Measurements from ENCODE around the gene CYP20A1.
A peak's percentile ranks its signal among the peaks of the same experiment; 100 is the strongest.
"Not testable (repeated sequence)": the region's sequence is repeated elsewhere in the genome, so short reads cannot be mapped to it uniquely, and the experiment has no call there.

The CYP20A1 gene

DNA sequence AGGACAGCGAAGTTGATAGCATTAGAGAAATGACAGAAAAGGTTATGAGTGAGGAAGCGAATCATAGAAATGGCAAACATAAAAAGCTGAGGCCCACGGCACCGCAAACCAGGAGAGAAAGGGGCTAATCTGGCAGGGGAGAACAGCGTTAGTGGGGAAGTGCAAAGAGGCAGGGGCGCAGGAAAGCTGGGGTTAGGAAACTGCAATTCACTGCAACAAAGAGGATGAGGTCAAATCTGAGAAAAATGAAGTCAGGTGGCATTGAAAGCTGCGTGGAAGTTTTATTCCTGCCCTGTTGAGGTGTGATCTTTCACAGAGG lies 88.7 kb downstream of the CYP20A1 start:
- Histone ChIP-seq H3K27me3 (ENCODE audit: low read depth) (no peaks in the 10 kb centered on the region), H3K4me3 (peak overlapping the region; percentile 80), H3K36me3 (replicated peaks) (no peaks in the 10 kb centered on the region), H3K9me3 (no peaks in the 10 kb centered on the region), H3K4me1 (peaks cover 14% of the 10 kb centered on the region)
- DNase-seq (ENCODE audit: low spot score in 2 of 2): no peak
- in situ Hi-C loops (cut with MboI; ENCODE audit: low sequenced_read_pairs): no loop called here

DNA sequence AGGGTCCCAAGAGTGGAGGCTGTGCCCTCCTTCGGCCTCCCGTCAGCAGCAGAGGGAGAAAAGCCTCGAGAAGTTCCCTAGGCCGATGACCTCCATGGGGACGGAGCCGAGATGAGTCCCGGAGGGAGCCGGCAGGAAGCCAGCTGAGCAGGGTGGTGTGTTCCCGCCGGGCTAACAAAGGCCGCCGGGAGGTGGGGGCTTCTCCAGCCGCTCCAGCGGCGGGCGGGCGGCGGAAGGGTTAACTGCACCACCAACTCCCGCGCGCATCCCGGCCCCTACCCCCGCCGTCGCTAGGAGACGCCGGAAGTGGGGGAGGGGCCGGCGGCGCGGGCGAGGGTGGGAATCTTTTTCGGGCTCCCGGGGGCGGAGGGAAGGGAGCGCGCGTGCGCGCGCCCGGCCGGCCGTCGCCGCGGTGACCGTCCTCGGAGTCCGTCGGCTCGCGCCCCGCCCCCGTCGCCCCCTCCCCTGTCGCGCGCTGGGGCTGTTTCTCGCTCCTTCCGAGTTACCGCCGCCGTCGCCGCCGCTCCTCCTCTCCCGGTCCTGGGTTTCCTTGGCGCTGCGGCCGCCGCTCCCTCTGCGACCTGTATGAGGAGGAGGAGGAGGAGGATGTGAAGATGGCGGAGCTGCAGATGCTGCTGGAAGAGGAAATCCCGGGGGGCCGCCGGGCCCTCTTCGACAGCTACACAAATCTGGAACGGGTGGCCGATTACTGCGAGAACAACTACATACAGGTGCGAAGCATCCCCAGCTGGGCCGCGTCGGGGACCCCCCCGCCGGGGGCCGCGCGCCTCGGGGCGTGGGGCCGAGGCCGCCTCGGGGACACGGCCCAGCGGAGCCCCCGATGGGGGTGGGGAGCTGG lies 89.3 kb downstream of the CYP20A1 start, which contains the start of gene ABI2:
TSS of gene ABI2 (plus strand) at position 494 of the 859 bp plus-strand sequence. CDS start at position 615, 121 bp downstream.
- H3K36me3 ChIP-seq (replicated peaks): no peaks in the 10 kb centered on the region
- H3K9me3 ChIP-seq: no peaks in the 10 kb centered on the region
- peaks cover 14% of the 10 kb centered on the region for H3K4me1 ChIP-seq
- H3K27me3 ChIP-seq (ENCODE audit: low read depth): no peaks in the 10 kb centered on the region
- in situ Hi-C loops (cut with MboI; ENCODE audit: low sequenced_read_pairs): no loop called here
- H3K4me3 ChIP-seq: peak within 1 kb of the TSS; percentile 80
- DNase-seq (ENCODE audit: low spot score in 2 of 2): peak; percentile 88 to 96

GRCh38 chr2:203328760-203329540 lies 90.1 kb downstream of the CYP20A1 start:
- in situ Hi-C loops (cut with MboI; ENCODE audit: low sequenced_read_pairs): no loop called here
- Histone ChIP-seq H3K36me3 (replicated peaks) (no peaks in the 10 kb centered on the region), H3K4me1 (peaks cover 14% of the 10 kb centered on the region), H3K9me3 (no peaks in the 10 kb centered on the region), H3K4me3 (peak overlapping the region; percentile 80), H3K27me3 (ENCODE audit: low read depth) (no peaks in the 10 kb centered on the region)
- DNase-seq (ENCODE audit: low spot score in 2 of 2): peak; percentile 28 to 71

- Histone ChIP-seq H3K9me3 (no peaks in the 10 kb centered on the region), H3K27me3 (ENCODE audit: low read depth) (no peaks in the 10 kb centered on the region), H3K4me1 (peaks cover 14% of the 10 kb centered on the region), H3K36me3 (replicated peaks) (peaks cover 4% of the 10 kb centered on the region; the same call in 1 of the 2 replicates), H3K4me3 (peak overlapping the region; percentile 80)
- in situ Hi-C loops (cut with MboI; ENCODE audit: low sequenced_read_pairs): no loop called here
- DNase-seq (ENCODE audit: low spot score in 2 of 2): no peak
Observed at GRCh38 chr2:203330434-203330833, 91.6 kb downstream of the CYP20A1 start.

DNA sequence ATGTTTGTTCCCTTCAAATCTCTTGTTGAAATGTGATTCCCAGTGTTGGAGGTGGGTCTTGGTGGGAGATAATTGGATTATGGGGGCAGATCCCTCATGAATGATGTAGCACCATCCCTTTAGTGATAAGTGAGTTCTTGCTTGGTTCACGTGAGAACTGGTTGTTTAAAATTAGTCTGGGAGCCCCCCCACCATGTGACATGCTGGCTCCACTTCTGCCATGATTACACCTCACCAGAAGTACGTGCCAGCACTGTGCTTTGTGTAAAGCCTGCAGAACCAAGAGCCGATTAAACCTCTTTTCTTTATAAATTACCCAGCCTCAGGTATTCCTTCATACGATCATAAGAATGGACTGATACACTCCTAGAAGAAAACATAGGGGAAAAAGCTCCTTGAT lies 99.5 kb downstream of the CYP20A1 start:
- 0 out of 2 replicates have a peak, but pooled peaks cover 2% of the 10 kb centered on the region for H3K4me1 ChIP-seq
- peaks cover 9% of the 10 kb centered on the region for H3K36me3 ChIP-seq (replicated peaks)
- in situ Hi-C loops (cut with MboI; ENCODE audit: low sequenced_read_pairs): no loop called here
- H3K9me3 ChIP-seq: no peaks in the 10 kb centered on the region
- DNase-seq (ENCODE audit: low spot score in 2 of 2): no peak
- no peak overlapping the region for H3K4me3 ChIP-seq
- no peaks in the 10 kb centered on the region for H3K27me3 ChIP-seq (ENCODE audit: low read depth)

DNA sequence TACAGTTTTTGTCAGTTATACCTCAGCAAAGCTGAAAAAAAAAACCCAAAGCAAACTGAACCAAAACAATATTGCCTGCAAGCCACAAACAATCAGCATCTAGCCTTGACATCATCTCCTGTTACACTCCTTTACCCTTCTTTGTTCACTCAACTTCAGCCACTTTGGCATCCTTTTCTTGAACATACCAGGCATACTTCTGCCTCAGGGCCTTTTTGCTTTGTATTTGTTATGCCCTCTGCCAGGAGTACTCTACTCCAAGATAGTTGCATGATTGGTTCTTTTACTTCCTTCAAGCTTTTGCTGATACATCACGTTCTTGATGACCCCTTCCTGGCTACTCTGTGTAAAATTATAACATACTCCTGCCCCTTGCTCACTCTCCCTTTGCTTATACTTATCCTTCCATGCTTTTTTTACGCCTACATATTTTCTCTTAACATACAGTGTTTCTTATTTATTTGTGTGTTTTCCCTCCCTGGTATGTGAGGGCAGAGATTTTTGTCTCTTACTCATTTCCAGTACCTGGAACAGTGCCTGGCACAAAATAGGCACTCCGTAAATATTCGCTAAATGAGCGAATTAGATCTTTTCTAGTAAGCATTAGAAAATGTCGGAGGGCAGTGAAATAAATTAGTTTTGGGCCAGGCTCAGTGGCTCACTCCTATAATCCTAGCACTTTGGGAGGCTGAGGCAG lies 102.1 kb downstream of the CYP20A1 start:
- H3K4me3 ChIP-seq: no peak overlapping the region
- 0 out of 2 replicates have a peak, but pooled peaks cover 2% of the 10 kb centered on the region for H3K4me1 ChIP-seq
- no peaks in the 10 kb centered on the region for H3K9me3 ChIP-seq
- in situ Hi-C loops (cut with MboI; ENCODE audit: low sequenced_read_pairs): no loop called here
- no peaks in the 10 kb centered on the region for H3K27me3 ChIP-seq (ENCODE audit: low read depth)
- peaks cover 4% of the 10 kb centered on the region for H3K36me3 ChIP-seq (replicated peaks)
- DNase-seq (ENCODE audit: low spot score in 2 of 2): no peak

GRCh38 chr2:203341741-203342310 lies 103.0 kb downstream of the CYP20A1 start:
- no peaks in the 10 kb centered on the region for H3K27me3 ChIP-seq (ENCODE audit: low read depth)
- peaks cover under 1% of the 10 kb centered on the region for H3K36me3 ChIP-seq (replicated peaks)
- no peak overlapping the region for H3K4me3 ChIP-seq
- DNase-seq (ENCODE audit: low spot score in 2 of 2): no peak
- no peaks in the 10 kb centered on the region for H3K9me3 ChIP-seq
- in situ Hi-C loops (cut with MboI; ENCODE audit: low sequenced_read_pairs): no loop called here
- H3K4me1 ChIP-seq: 0 out of 2 replicates have a peak, but pooled peaks cover 2% of the 10 kb centered on the region

- DNase-seq (ENCODE audit: low spot score in 2 of 2); H3K9me3 ChIP-seq; H3K4me1 ChIP-seq; H3K27me3 ChIP-seq (ENCODE audit: low read depth); H3K36me3 ChIP-seq (replicated peaks); H3K4me3 ChIP-seq; in situ Hi-C loops (cut with MboI; ENCODE audit: low sequenced_read_pairs): not testable (repeated sequence)
Observed at GRCh38 chr2:203342374-203342773, 103.6 kb downstream of the CYP20A1 start.

GRCh38 chr2:203344667-203345066 lies 105.8 kb downstream of the CYP20A1 start:
- H3K4me3 ChIP-seq: no peak overlapping the region

GRCh38 chr2:203346612-203347011 lies 107.8 kb downstream of the CYP20A1 start:
- in situ Hi-C loops (cut with MboI; ENCODE audit: low sequenced_read_pairs): no loop called here
- peaks cover 7% of the 10 kb centered on the region for H3K4me1 ChIP-seq
- H3K36me3 ChIP-seq (replicated peaks): peaks cover 3% of the 10 kb centered on the region; the same call in 1 of the 2 replicates
- no peak overlapping the region for H3K4me3 ChIP-seq
- H3K9me3 ChIP-seq: no peaks in the 10 kb centered on the region
- DNase-seq (ENCODE audit: low spot score in 2 of 2): no peak
- H3K27me3 ChIP-seq (ENCODE audit: low read depth): no peaks in the 10 kb centered on the region

More at GRCh38 chr2:203344667-203345066, 105.8 kb downstream of the CYP20A1 start:
- no peak for DNase-seq (ENCODE audit: low spot score in 2 of 2)
- H3K9me3 ChIP-seq: no peaks in the 10 kb centered on the region
- H3K27me3 ChIP-seq (ENCODE audit: low read depth): no peaks in the 10 kb centered on the region
- peaks cover 3% of the 10 kb centered on the region; the same call in 1 of the 2 replicates for H3K36me3 ChIP-seq (replicated peaks)
- H3K4me1 ChIP-seq: peaks cover 7% of the 10 kb centered on the region
- in situ Hi-C loops (cut with MboI; ENCODE audit: low sequenced_read_pairs): no loop called here

DNA sequence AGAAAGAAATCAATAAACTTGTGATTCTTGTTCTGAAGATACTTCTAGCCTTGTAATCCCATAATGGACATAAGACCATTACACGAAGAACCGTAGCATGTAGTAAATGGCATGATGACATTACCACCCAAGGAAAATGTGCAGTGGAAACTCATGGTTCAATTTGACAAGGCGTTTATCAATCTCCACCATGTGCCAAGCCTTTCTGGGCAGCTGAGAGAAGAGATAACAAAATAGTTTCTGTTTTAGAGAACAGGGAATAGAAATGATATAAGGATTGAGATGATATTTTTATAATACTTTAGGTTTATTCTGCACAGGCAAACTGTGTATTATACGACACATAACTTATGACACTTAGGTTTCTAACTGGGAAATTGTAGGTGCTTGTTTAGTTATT lies 108.6 kb downstream of the CYP20A1 start:
- H3K27me3 ChIP-seq (ENCODE audit: low read depth): no peaks in the 10 kb centered on the region
- no peak overlapping the region for H3K4me3 ChIP-seq
- no peak for DNase-seq (ENCODE audit: low spot score in 2 of 2)
- no peaks in the 10 kb centered on the region for H3K9me3 ChIP-seq
- peaks cover 3% of the 10 kb centered on the region; the same call in 1 of the 2 replicates for H3K36me3 ChIP-seq (replicated peaks)
- in situ Hi-C loops (cut with MboI; ENCODE audit: low sequenced_read_pairs): no loop called here
- H3K4me1 ChIP-seq: peaks cover 7% of the 10 kb centered on the region

GRCh38 chr2:203352604-203353255 lies 113.9 kb downstream of the CYP20A1 start:
- Histone ChIP-seq H3K9me3 (no peaks in the 10 kb centered on the region), H3K27me3 (ENCODE audit: low read depth) (no peaks in the 10 kb centered on the region), H3K36me3 (replicated peaks) (no peaks in the 10 kb centered on the region), H3K4me3 (no peak overlapping the region), H3K4me1 (peaks cover under 1% of the 10 kb centered on the region)
- DNase-seq (ENCODE audit: low spot score in 2 of 2): no peak
- in situ Hi-C loops (cut with MboI; ENCODE audit: low sequenced_read_pairs): no loop called here

DNA sequence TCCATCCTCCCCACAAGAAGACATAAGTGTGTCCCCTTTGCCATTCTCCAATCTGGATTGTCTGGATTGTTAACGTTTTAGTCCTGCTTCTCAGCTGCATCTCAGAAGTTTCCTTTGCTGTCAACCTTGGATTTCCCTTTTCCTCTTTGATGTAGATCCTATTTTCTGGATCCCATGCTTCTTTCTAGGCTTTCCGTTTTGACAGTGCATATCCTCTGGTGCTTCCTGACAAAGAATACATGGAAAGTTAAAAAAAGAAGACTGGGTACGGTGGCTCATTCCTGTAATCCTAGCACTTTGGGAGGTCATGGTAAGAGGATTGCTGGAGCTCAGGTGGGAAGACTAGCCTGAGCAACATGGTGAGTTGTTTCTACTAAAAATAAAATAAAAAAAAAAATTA lies 116.1 kb downstream of the CYP20A1 start:
- no peak overlapping the region for H3K4me3 ChIP-seq
- H3K9me3 ChIP-seq: no peaks in the 10 kb centered on the region
- in situ Hi-C loops (cut with MboI; ENCODE audit: low sequenced_read_pairs): no loop called here
- no peaks in the 10 kb centered on the region for H3K27me3 ChIP-seq (ENCODE audit: low read depth)
- no peaks in the 10 kb centered on the region; the same call in 1 of the 2 replicates for H3K4me1 ChIP-seq
- no peak for DNase-seq (ENCODE audit: low spot score in 2 of 2)
- H3K36me3 ChIP-seq (replicated peaks): no peaks in the 10 kb centered on the region; the same call in 1 of the 2 replicates

Measured in HAP-1 (cell line).